NOMO-1 (cell line): ENCODE data around the gene TGM2.
"Not testable (repeated sequence)": the region's sequence is repeated elsewhere in the genome, so short reads cannot be mapped to it uniquely, and the experiment has no call there.

Experiments used
- DNase-seq, 2 experiments: peaks; one replicate each; lab custom pipeline; 2025; ENCODE audit not compliant: unreplicated experiment in 2 of 2; lab: John Stamatoyannopoulos, UW

Gene TGM2

GRCh38 chr20:38119446-38119845 lies 45.6 kb downstream of the TGM2 start:
- no peak for DNase-seq

- no peak for DNase-seq
These were observed 47.4 kb downstream of the TGM2 start for GRCh38 chr20:38117635-38118034.

- peak in 1 of 2 experiments; percentile 34 for DNase-seq
These were observed 47.9 kb downstream of the TGM2 start for GRCh38 chr20:38117205-38117604.

- no peak for DNase-seq
These were observed 48.5 kb downstream of the TGM2 start for GRCh38 chr20:38116409-38117165.

- DNase-seq, result no peak
These were observed 49.2 kb downstream of the TGM2 start for GRCh38 chr20:38115896-38116295.

- no peak for DNase-seq
These were observed 49.9 kb downstream of the TGM2 start for GRCh38 chr20:38115205-38115604.

GRCh38 chr20:38114353-38114791 lies 50.7 kb downstream of the TGM2 start:
- no peak for DNase-seq

- peak; percentile 70 to 71 for DNase-seq
These were observed 51.4 kb downstream of the TGM2 start for GRCh38 chr20:38113401-38114325.

GRCh38 chr20:38112930-38113294 lies 52.2 kb downstream of the TGM2 start:
- DNase-seq, result no peak

- no peak for DNase-seq
These were observed 52.7 kb downstream of the TGM2 start for GRCh38 chr20:38112261-38112929.

GRCh38 chr20:38111366-38112232 lies 53.5 kb downstream of the TGM2 start:
- no peak for DNase-seq

GRCh38 chr20:38110525-38111178 lies 54.4 kb downstream of the TGM2 start:
- no peak for DNase-seq

- no peak for DNase-seq
These were observed 55.2 kb downstream of the TGM2 start for GRCh38 chr20:38109591-38110524.

GRCh38 chr20:38108986-38109541 lies 56.0 kb downstream of the TGM2 start:
- DNase-seq, result peak in 1 of 2 experiments; percentile 16

GRCh38 chr20:38108438-38108985 lies 56.6 kb downstream of the TGM2 start:
- no peak for DNase-seq

- DNase-seq, result not testable (repeated sequence)
These were observed 57.2 kb downstream of the TGM2 start for GRCh38 chr20:38107916-38108315.

- not testable (repeated sequence) for DNase-seq
These were observed 57.7 kb downstream of the TGM2 start for GRCh38 chr20:38107386-38107785.

- no peak for DNase-seq
These were observed 58.6 kb downstream of the TGM2 start for GRCh38 chr20:38106461-38106860.
